HG02571 (cell line): ENCODE measurements around the gene LCE2C.
"Not testable (repeated sequence)": the region's sequence is repeated elsewhere in the genome, so short reads cannot be mapped to it uniquely, and the experiment has no call there.

Experiments
- ATAC-seq: cut with Tn5 transposase; IDR thresholded peaks from one replicate; pipeline ENCODE4 v1.9.1; 2021; ENCODE audit warnings: mild to moderate bottlenecking, moderate library complexity; ENCODE audit not compliant: unreplicated experiment

Gene LCE2C, protein sequence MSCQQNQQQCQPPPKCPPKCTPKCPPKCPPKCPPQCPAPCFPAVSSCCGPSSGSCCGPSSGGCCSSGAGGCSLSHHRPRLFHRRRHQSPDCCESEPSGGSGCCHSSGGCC

DNA sequence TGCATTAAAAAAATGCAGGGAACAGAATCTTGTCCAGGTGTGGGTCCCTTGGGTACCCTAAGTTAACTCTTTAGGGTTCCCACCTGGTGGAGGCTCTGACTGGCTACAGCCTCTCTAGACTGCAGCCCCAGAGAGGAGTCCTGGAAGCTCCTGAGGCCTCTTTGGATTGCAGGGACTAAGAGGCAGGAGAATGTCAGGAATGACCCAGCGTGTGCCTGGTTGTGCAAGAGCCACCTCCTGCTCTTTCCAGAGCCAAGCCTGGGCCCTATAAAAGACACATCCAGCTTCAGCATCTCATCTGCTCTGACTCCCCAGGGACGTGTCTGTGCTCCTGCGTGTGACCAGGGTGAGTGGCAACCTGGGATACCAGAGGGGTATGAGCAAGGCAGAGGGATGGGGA, at the start of gene LCE2C:
Gene LCE2C, plus strand, starts transcription at position 297 of the 400 bp plus-strand sequence. CDS start 737 bp downstream, outside the sequence.
- ATAC-seq: not testable (repeated sequence)

DNA sequence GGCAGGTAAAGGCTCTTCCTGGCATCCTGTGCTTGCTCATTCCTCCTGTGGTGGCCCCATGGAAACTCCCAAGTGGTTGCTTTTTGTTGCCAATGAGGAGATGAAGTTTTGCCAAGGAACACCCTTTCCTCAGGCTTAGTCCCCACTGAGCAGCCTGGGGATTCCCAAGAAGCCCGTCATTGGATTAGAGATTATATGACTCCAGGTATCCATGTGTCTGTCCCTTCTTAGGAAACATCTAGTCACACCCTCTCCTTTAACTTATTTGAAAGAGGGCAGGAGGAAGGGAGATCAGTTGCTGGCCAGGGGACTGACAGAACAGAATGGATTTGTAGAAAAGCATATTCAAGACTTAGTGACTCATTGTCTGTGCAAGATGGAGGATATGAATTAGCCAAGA, 48.3 kb upstream of the LCE2C start:
- no peak for ATAC-seq

DNA sequence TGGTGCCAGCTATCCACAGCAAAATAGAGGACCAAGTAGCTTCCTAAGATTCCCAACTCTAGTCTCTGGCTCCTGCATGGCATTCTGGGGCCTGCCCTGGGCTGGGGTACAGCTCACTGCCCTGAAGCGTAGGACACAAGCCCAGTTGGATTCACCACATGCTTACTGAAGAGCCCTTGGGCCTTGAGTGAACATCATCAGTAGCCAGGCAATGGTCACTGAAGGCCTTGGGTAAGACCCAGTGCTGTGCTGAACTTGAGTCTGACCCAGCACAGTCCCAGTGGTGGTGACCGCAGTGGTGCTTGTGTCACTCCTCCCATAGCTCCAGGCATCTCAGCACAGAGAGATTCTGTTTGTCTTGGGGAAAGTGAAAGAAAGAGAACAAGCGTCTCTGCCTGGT, 44.5 kb upstream of the LCE2C start:
- ATAC-seq: no peak

DNA sequence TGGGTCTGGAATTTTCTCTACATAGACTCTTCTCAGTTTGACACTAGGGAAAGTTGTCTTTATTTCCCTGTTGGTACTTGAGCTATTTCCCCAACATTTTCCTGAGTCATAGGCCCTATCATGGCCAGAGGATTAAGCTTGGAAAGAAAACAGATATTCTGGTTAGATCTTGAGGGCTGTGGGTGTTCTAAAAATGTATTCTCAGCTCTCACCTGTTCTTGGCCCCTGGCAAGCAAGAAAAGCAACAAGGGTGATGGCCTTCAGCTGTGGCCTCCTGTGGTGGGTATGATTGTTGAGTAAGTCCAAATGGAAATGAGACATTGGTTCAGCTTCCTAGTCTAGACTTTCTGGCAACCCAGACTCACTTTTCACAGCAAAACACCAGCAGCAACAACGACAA, 34.7 kb upstream of the LCE2C start:
- no peak for ATAC-seq

DNA sequence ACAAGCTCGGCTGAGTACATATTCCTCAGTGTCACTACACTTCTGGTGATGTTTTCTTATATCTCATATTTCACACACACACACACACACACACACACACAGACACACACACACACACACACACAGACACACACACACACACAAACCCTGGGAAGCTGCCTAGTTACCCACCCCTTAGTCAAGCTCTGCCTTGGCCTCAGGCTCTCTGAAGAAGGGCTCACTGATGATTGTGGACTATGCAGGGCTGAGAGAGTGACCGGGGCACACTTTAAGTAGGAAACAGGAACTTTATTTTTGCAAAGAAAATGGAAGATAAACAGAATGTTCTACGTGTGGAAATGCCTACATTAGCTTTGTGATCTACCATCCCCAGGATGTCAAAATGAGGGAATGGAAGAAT, 31.1 kb upstream of the LCE2C start:
- no peak for ATAC-seq

DNA sequence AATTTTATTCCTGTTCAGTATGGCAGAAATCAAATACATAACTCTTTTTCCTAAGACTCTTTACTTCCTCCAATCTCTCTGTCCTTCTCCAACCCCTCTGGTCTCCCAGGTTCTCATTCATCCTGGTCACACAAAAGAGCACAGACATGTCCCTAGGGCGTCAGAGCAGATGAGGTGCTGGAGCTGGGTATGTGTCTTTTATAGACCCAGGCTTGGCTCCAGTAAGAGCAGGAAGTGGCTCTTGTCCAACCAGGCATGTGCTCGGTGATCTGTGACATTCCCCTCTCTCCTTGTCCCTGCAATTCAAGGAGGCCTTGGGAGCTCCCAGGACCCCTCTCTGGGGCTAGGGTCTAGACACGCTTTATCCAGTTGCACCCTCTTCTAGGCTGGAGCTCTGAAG, 29.9 kb upstream of the LCE2C start:
- ATAC-seq: no peak

DNA sequence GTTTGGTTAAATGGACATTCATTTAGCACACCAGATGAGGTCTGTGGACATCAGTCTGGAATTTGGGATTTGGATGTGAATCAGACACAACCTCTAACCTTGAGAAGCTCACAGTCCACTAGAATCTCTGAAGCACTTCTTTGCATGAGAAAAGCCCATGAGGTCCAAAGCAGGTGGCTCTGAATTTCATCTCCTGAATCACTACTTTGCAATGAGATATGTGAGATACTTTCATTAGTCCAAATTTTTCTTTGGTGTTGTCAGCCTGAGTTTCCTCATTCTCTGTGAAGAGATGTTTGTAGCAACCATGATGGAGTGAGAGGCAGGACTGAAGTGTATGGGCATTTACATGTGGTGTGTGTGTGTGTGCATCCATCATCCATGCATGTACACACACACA, 28.4 kb upstream of the LCE2C start:
- no peak for ATAC-seq

DNA sequence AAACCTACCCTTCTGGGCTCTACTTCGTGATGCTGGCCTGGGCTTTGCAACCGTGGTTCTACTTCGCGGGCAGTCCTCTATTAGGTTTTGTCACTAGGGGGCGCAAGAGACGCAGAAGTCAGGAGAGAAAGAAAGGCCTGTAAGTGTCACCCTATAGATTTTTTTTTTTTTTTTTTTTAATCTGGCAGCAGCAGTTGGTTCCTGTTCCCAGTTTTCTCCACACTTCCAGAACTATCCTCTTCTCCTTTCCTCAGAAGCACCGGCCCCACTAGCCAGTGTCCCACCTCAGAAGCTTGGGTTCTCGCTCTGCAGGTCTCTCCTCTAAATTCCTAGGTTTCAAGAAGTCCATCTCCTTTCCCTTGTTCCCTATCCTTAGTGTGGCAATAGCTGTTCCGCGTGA, 21.0 kb upstream of the LCE2C start:
- ATAC-seq: no peak

DNA sequence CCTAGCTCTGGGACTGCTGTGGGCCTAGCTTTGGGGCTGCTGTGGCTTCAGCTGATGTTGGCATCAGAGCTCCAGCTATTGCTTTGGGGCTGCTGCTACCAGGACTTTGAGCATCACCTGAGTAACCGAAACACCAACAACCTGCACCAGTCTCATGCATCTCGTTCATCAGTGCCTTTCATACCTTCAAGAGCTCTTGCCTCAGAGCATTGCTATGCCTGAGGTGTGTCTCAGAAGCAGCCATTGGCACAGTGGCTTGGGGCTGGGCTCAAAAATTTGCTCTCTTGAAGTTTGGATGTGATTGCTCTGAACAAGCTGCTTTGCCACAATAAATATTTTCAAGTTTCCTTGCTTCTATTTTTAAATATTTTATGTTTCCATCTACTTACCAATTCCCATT, 18.6 kb upstream of the LCE2C start:
- no peak for ATAC-seq

DNA sequence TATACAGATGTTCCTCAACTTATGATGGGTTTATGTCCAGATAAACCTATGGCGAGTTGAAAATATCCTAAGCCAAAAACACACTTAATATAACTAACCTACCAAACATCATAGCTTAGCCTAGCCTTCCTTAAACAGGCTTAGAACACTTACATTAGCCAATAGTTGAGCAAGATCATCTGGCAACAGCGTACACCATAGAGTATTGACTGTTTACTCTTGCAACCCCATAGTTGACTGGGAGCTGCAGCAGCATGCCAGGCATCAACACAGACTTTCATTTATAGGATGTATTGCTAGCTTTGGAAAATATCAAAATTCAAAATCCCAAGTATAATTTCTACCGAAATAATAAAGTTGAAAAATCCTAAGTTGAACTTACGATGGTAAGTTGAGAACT, 17.4 kb upstream of the LCE2C start:
- ATAC-seq: no peak

DNA sequence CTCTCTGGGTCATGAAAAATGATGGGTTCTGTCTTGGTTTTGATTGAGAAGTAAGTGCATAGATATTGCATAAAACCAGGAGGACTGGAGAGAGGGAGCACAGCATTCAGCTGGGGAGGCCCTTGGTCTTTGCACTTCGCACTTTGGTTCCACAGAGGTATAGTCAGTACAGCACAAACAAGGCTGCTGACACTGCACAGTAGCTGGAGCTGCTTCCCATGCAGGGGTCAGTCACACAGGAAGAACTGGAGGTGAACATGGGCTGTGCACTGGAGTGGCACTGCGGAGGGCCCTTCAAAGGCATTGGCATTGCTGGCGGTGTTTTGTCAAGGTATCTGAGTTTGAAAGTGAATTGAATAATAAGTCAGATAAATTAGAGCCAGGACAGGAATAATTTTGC, 16.4 kb upstream of the LCE2C start:
- no peak for ATAC-seq

DNA sequence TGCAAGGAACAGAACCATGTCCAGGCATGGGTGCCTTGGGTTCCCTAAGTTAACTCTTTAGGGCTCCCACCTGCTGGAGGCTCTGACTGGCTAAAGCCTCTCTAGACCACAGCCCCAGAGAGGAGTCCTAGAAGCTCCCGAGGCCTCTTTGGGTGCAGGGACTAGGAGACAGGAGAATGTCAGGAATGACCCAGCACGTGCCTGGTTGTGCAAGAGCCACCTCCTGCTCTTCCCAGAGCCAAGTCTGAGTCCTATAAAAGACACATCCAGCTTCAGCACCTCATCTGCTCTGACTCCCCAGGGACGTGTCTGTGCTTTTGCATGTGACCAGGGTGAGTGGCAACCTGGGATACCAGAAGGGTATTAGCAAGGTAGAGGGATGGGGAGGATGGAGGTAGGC, 12.0 kb upstream of the LCE2C start, which contains the start of gene LCE2D:
Gene LCE2D, plus strand, starts transcription at position 283 of the 400 bp plus-strand sequence. CDS start 726 bp downstream, outside the sequence.
- ATAC-seq: no peak

DNA sequence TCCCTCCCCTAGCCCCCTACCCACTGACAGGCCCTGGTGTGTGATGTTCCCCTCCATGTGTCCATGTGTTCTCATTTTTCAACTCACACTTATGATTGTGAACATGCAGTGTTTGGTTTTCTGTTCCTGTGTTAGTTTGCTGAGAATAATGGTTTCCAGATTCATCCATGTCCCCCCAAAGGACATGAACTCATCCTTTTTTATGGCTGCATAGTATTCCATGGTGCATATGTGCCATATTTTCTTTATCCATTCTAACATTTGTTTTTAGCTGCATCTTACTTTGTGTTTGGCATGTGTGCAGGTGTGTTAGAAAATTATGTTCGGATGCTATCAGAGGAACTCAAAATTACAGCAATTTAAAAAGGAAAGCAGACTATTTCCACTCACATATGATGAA, 8.9 kb upstream of the LCE2C start:
- ATAC-seq: not testable (repeated sequence)

DNA sequence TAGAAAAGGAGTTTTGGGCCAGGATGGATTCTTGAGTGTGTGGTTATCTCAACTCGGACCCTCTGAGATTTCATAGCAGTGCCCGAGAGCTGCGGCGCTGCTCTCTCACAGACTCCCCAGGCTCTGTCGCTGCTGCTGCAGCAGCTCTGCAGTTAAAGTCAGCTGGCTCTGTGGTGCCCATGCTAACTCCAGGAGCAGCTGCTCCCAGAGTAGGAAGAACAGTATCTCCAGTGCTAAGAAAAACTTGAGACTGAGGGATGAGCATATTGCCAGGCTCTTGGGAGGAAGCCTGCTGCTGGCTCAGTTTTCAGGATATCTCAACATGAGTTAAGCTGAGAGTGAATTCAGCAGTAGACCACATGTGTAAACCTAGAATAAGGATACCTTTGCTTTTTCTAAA, 7.4 kb upstream of the LCE2C start:
- ATAC-seq: no peak

DNA sequence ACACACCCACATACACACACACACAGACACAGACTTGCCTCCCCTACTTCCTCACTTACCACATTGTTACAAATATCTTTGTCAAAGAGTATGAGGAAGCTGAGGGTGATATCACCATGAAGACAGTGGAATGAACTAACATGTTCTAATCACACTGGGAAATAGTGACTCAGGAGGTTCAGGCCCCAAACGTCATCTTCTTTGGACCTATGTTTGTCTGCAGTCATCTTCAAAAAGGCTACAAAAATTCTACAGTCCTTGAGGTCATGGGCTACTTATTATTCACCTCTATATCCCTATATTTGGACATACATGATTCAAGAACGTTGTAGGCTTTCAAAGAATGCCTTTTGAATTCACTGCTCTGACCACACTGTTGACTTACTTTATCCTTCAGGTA, 2.1 kb upstream of the LCE2C start:
- no peak for ATAC-seq

DNA sequence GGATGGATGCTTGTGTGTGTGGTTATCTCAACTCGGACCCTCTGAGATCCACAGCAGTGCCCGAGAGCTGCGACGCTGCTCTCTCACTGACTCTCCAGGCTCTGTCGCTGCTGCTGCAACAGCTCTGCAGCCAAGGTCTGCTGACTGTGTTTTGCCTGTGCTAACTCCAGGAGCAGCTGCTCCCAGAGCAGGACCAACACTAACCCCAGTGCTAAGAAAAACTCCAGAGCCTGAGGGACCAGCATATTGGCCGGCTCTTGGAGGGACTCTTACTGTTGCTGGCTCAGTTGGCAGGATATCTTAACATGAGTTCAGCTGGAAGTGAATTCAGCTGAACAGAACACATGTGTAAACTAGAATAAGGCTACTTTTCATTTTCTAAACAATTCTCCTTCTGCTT, 4.4 kb downstream of the LCE2C start:
- no peak for ATAC-seq

DNA sequence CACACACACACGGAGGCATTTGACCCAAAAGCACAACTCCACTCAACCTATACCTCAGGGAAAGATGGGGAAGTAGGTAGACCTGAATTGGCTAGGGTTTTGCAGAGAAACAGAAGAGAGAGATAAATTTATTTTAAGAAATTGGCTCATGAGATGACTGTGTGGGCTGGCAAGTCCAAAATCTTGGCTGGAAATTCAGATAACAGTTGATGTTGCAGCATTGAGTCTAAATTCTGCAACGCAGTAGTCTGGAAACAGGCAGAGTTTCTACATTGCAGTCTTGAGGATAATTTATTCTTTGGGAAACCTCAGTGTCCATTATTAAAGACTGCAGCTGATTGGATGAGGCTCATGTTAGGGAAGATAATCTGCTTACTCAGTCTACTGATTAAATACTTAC, 6.5 kb downstream of the LCE2C start:
- no peak for ATAC-seq

DNA sequence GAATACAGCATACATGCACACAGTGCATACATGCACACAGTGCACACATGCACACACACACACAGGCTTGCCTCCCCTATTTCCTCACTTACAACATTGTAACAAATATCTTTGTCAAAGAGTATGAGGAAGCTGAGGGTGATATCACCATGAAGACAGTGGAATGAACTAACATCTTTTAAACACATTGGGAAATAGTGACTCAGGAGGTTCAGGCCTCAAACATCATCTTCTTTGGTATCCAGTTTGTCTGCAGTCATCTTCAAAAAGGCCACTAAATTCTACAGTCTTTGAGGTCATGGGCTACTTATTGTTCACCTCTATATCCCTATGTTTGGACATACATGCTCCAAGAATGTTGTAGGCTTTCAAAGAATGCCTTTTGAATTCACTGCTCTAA, 8.8 kb downstream of the LCE2C start:
- no peak for ATAC-seq

DNA sequence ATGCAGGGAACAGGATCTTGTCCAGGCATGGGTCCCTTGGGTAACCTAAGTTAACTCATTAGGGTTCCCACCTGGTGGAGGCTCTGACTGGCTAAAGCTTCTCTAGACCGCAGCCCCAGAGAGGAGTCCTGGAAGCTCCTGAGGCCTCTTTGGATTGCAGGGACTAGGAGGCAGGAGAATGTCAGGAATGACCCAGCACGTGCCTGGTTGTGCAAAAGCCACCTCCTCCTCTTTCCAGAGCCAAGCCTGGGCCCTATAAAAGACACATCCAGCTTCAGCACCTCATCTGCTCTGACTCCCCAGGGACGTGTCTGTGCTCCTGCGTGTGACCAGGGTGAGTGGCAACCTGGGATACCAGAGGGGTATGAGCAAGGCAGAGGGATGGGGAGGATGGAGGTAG, 10.7 kb downstream of the LCE2C start, which contains the start of gene LCE2B:
Gene LCE2B, plus strand, starts transcription at position 301 of the 400 bp plus-strand sequence. CDS start 721 bp downstream, outside the sequence.
- ATAC-seq: not testable (repeated sequence)

DNA sequence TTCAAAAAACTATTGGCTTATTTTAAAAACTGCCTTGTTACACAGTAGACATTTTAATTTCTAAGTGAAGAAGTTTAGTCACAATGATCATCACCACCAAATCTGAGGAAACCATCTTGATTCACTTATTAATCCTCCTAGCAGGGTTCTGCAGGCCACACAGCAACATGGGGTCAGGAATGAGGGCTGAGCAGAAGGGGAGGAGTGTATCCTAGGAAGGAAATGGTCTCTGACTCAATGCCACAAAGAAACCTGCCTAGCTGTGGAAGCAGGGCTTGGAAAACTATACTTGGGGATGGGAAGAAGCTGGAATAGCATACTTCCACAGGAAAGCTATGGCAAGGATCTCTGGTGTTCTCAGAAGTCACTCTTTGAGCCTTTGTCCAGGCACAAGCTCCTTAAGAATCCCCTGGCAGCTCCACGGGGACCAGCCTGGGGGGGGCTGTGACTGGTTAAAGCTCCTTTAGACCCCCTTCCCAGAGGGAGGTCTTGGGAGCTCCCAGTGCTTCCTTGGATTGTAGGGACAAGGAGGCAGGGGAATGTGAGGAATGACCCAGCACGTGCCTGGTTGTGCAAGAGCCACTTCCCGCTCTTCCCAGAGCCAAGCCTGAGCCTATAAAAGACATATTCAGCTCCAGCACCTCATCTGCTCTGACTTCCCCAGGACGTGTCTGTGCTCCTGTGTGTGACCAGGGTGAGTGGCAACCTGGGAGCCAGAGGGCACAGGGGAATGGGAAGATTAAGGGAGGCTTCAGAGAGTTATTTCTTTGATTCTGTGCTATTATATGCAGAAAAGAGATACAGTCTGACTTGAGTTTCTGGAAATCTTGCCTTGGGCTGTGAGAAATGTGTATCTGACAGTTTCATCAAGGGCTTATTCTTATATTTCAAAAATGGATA, 22.9 kb downstream of the LCE2C start, which contains the start of gene LCE2A:
Gene LCE2A, plus strand, starts transcription at position 645 of the 900 bp plus-strand sequence. CDS start 557 bp downstream, outside the sequence.
- ATAC-seq: no peak

DNA sequence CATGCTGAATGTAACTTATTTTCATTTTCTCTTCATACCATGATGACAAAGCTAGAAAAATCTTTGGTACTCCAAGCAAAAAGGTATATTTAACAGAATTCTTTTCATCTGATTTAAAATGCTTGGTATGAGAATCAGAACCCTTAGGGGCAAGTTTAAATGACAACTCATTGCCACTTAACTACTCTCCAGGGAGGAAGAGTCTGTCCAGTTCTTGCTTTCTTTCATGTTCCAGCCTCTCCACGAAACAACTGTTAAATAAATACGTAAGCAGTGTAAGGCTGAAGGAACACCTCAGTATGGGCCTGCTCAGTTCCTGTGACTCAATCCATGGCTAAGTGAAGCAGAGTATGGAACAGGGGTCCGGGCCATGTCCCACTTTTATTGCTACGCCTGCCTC, 24.7 kb downstream of the LCE2C start:
- ATAC-seq: no peak

DNA sequence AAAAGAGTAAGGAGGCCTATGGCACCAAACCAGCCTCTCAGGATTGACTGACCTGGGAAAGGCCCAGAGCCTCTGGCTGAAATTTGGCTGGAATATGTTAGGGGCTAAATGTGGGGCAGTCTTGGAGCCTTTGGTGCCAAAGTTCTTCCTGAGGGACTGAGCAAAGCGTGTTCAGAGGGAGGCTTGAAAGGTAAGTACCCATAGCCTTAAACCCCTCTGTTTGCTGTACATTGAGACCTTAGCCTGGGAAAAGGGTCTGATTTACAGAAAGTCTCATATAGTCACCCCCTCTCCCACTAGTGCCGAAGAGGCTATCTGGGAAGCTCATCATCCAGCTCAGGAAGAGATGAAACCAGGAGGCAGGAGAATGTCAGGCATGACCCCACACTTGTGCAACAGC, 32.8 kb downstream of the LCE2C start, which contains the start of gene LCE4A:
Gene LCE4A, plus strand, starts transcription at position 301 of the 400 bp plus-strand sequence. CDS start 916 bp downstream, outside the sequence.
- no peak for ATAC-seq
